Activated CD8-positive, alpha-beta memory T cell treated with anti-CD3 and anti-CD28 coated beads for 1 hour (primary cell): ENCODE measurements around the gene FAAH.
"Not testable (repeated sequence)": the region's sequence is repeated elsewhere in the genome, so short reads cannot be mapped to it uniquely, and the experiment has no call there.

Source experiments
- DNase-seq, 2 donors: peaks; one replicate each; pipeline ENCODE4 v3.0.0-alpha.2; 2020; ENCODE audit warnings: low read depth in 1 of 2; ENCODE audit errors: extremely low read depth in 1 of 2

The FAAH gene

DNA sequence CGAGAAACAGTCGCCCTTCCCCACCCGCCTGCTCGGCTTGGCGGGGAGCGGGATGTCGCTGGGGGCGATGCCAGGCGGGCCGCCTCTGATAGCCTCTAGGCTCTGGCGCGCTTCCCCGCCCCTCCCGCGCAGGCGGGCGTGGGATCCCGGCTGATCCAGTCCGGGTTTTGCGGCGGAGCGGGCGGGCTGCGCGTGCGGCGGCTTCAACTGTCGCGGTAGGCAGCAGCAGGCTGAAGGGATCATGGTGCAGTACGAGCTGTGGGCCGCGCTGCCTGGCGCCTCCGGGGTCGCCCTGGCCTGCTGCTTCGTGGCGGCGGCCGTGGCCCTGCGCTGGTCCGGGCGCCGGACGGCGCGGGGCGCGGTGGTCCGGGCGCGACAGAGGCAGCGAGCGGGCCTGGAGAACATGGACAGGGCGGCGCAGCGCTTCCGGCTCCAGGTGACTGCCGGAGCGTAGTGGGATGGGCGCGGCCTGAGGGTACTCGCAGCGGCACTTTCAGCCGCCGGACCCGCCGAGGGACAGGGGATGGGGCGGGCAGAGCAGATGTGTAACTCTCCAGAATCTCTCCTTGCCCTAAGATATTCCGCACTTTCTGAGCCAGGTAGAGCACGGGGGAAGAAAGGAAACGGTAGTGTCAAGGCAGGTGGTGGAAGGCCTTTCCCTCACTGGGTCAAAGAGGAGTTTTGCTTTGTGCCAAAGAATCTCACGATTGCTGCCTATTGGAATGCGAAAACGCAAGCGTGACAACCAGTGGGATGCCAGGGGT lies at the start of gene FAAH:
FAAH (plus strand) TSS at position 210 of the 764 bp plus-strand sequence; CDS start at position 242, 32 bp downstream.
- DNase-seq = peak in 1 of 2 donors; percentile 8

DNA sequence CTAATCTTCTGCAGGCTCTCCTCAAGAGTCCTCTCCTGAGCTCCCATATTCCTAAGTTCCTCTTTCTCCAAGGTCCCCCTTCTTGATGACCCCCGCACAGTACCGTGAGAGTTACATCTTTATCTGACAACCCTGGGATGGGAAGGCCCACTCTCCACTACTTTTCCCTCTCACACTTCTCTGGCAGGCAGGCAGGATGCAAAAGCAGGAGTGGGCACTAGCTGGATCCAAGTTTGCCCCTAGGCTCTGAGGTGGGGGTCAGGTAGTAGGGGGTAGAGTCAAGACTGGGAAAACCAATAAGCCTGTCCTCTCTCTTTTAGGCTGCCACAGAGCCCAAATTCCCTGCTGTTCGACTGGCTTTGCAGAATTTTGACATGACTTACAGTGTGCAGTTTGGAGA lies 49.6 kb upstream of the FAAH start:
- no peak for DNase-seq

DNA sequence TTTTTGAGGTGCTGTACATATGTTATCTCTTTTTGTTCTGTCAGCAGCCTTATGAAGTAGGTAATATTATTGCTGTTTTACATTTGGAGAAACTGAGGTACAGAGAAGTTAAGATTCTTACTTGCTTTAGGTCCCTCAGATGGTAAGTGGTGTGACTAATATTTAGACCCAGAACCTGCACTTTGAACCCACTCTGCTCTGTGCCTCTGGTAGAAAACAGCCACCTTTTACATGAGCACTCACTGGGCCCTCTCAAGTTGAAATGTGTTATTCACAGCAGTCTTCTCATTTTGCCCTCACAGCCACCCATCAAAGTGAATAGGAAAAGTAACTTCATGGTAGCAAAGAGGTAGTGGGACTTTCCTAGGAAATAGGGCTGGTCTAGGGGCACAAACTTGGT lies 48.8 kb upstream of the FAAH start:
- no peak for DNase-seq

DNA sequence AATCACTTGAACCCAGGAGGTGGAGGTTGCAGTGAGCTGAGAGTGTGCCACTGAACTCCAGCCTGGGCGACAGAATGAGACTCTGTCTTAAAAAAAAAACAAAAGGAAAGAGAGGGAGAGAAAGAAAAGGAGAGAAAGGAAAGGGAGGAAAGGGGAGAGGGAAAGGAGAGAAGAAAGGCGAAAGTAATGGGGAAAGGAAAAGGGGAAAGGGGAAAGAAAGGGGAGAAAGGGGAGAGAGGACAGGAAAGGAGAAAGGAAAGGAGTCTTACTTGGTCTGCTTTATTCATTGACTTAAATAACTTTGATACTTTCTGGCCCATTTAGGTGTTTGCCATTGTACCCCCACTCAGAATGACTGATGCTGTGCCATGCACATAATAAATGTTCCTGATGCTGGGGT lies 41.8 kb upstream of the FAAH start:
- DNase-seq = no peak

DNA sequence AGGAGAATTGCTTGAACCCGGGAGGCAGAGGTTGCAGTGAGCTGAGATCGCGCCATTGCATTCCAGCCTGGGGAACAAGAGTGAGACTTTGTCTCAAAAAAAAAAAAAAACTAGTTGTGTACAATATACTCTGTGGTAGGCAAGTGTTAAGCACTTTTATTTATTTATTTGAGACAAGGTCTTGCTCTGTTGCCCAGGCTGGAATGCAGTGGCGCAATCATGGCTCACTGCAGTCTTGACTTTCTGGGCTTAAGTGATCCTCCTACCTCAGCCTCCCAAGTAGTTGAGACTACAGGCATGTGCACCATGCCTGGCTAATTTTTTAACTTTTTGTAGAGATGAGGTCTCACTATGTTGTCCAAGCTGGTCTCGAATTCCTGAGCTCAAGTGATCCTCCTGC lies 38.2 kb upstream of the FAAH start:
- not testable (repeated sequence) for DNase-seq

DNA sequence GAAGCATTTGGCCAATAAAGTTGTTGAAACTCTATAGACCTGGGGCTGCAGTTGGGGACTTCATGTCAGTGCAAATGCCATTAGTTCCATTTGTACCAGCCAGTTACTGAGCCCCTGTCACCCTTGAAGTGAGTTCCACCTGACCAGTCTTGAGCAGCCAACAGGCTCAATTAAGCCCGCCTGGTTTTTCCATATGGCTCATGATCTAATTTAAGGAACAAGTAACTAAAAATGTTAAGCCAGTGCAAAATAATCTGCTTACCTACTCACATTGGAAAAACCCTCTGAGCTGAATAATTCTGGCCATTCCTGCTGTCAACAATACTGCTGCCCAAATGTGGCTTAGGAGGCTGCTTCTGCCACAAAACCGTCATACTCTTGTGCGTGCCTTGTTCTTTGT lies 32.0 kb upstream of the FAAH start:
- no peak for DNase-seq

DNA sequence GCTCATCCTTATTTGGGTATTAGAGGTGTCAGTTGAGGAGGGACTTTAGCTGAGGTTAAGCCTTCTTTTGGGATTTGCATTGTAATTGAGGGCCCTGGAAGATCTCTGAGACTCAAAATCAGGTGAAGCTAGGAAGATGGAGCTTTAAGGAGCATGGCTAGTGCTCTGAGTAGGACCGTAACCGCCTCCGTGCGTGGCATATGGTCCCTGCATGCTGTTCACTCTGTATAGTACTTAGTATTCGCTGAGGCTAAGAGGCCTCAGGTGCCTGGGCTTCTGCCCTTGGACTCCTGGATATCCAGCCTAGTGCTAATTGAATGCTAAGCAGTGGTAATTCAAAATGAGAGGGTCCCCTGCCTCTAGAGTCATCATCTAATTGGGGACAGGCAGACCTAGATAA lies 31.0 kb upstream of the FAAH start:
- DNase-seq = no peak

DNA sequence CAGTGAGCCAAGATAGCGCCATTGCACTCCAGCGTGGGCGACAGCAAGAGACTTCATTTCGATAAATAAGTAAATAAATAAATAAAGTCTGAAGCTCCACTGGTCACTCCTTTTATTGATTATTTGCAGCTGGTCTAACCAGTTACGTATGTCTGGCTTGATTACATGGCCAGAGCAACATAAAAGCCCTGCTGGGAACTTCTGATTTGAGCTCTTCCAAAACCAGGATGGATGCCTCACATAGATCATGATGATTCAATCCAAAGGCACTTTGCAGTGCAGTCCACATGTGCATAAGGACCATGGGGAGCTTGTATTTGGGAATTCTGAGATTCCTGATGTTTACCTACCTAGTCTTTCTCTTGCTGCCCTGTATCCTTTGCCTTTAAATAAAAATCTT lies 29.5 kb upstream of the FAAH start:
- DNase-seq = no peak

DNA sequence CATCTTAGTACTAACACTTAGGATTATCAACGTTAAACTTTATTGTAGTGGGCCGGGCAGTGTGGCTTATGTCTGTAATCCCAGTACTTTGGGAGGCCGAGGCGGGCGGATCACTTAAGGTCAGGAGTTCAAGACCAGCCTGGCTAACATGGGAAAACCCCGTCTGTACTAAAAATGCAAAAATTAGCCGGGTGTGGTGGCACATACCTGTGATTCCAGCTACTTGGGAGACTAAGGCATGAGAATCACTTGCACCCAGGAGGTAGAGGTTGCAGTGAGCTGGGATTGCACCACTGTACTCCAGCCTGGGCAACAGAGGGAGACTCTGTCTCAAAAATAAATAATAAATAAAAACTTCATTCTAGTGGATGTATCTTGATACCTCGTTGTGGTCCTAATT lies 28.3 kb upstream of the FAAH start:
- DNase-seq = not testable (repeated sequence)

DNA sequence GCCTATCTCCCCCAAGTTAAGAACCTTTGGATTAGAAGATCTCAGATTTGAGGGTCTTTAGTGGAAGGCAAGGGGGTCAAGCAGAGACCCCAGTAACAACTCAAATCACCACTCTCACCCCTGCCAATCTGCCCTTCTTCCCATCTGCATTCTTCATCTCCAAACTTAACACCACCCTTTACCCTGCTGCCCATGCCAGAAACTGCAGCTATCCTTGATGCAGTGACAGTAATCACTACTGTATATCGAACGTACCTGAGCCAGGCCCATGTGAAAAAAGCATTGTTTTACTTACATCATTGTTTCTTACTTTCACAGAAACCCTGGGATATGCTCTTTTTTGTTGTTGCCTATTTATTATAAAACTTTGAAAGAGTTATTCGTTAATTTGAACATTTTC lies 27.0 kb upstream of the FAAH start:
- no peak for DNase-seq

DNA sequence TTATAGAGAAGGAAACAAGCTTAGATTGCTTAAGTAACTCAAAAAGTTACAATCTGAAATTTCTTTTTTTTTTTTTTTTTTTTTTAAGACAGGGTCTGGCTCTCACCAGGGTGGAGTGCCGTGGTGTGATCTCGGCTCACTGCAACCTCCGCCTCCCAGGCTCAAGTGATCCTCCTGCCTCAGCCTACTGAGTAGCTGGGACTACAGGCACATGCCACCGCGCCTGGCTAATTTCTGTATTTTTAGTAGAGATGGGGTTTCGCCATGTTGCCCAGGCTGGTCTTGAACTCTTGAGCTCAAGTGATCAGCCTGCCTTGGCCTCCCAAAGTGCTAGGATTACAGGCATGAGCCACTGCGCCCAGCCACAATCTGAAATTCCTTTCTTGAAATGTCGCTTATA lies 26.4 kb upstream of the FAAH start:
- not testable (repeated sequence) for DNase-seq

DNA sequence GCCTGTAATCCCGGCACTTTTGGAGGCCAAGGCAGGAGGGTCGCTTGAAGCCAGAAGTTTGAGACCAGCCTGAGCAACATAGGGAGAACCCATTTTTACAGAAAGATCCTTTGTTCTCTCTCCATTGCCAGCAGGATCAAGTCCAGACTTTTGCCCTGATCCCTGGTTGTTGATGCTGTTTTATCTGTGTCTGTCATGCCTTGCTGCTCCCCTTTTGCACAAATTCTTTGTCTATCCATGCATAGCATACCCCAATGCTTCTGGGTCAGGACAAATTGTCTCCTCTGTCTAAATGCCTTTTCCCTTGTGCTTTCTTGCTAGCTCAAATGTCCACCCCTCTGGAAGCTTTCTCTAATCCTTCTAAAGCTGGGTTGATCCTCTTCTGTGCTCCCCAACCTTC lies 25.3 kb upstream of the FAAH start:
- DNase-seq = no peak

DNA sequence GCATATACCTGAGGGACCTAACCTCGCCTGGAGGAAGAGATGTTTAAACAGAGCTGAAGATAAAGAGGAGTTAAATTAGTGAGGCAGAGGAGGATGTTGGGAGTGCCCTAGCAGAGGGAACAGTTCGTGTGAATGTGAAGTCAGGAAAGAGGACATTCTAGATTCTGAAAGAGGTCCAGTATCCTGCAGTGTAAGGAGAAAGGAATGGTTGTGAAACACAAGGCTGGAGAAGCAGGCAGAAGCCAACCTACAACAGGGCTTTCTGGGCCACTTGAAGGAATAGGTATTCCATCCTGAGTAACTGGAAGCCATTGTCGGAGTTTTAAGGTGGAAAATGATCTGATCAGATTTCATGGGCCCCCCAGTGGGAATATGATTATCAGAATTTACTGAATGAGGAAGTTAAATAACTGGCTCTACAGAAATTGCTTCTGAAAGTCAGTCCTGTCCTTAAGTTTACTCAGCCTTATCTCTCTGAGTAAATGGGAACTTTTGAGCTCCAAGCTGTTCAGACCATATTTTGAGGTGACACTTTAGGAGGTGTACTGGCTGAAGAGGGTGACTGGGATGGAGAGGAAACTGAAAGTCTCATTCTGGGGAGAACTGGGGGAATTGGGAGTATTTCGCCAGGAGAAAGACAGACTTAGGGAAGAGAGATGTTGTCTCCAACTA lies 24.4 kb upstream of the FAAH start:
- DNase-seq = no peak

DNA sequence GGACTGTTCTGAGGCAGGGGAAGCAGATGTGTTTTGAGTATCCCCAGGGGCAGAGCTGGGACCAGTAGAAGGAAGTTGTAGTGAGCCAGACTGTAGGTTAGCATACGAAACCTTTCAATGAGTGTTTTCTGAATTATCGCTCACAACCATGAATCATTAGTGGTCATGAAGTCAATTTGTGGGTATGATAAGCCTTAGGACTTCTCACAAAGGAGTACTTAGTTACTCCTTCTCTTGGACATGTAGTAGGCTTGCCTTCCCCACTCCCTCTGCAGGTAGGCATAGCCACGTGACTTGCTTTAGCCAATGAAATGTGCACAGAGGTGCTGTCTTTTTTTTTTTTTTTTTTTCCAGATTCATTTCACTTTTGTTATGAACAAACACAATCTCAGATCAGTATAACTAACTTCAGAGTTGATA lies 23.9 kb upstream of the FAAH start:
- DNase-seq = no peak

DNA sequence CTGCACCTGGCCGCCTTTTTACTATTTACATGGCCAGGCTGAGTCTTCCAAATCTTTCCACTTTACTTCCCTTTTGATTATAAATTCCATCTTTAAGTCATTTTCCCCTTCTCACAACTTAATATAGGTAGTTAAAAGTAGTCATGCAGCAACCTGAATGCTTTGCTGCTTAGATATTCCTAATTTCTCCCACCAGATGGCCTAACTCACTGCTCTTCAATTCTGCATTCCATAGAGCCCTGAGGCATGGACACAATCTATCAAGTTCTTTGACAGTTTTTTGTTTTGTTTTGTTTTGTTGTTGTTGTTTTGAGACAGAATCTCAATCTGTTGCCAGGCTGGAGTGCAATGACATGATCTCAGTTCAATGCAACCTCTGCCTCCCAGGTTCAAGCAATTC lies 21.7 kb upstream of the FAAH start:
- DNase-seq = no peak

DNA sequence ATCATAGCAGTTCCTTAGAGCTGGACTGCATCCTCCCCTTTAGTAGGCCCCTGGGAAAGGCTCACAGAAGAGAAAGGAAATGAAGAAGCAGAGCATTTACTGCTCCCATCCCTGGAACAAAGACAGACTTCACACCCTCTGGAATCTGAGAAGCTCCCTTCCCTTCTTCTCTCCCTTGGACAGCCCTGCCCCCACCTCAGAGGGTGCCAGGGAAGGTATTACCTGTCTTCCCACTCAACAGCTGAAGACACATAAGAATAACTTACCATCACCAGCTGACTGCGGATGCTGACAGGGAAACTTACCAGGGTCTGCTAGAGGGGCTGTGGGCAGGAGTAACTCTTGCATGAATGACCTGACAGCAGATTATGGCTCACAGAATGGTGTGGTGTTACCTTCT lies 14.1 kb upstream of the FAAH start:
- no peak for DNase-seq

DNA sequence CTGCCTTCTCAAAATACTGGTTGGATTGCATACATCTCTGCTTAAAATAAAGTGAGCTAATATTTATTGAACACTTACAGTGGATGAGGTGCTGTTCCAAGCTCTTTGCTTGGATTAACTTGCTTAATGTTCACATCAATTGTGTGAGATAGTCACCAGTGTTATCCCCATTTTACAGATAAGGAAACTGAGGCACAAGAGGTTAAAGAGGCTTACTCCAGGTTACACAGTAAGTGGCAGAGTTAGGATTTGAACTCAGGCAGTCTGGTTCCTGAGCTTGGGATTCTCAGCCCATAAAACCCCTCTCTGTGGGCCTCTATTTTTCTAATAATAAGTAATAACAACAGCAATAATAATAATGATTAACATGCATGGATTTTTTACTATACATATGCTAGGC lies 13.6 kb upstream of the FAAH start:
- DNase-seq = no peak

DNA sequence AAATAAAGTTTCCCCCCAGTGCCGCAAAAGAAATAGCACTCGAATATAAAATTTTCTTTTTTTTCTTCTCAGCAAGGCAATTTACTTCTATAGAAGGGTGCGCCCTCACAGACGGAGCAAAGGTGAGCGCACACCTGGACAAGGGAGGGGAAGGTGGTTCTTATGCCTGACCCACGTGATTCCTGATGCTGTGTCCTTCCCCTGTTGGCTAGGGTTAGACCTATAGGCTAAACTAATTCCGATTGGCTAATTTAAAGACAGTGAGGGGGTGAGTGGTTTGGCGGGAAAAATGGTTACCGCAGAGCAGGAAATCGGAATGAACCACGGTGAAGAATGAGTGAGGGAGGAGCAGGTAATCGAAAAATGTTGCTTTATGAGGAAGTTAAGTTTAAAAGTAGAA lies 607 bp upstream of the FAAH start:
- DNase-seq = no peak

DNA sequence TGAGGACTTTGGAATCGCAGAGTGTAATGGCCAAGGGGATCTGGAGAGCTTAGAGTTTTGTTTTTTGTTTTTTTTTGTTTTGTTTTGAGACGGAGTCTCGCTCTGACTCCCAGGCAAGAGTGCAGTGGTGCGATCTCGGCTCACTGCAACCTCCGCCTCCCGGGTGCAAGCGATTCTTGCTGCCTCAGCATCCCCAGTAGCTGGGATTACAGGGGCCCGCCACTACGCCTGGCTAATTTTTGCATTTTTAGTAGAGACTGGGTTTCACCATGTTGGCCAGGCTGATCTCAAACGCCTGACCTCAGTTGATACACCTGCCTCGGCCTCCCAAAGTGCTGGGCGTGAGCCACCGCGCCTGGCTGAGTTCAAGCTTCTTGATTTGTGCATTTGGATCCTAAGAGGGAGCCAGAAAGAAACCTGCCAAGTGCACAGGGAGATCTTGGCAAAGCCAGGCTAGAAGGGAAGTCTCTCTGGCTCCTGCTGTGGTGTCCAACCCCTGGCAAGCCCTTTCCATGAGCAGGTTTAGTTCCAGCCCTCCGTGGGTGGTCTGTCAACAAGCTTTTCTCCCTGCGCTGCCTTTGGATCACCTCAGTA lies 852 bp downstream of the FAAH start:
- DNase-seq = no peak

DNA sequence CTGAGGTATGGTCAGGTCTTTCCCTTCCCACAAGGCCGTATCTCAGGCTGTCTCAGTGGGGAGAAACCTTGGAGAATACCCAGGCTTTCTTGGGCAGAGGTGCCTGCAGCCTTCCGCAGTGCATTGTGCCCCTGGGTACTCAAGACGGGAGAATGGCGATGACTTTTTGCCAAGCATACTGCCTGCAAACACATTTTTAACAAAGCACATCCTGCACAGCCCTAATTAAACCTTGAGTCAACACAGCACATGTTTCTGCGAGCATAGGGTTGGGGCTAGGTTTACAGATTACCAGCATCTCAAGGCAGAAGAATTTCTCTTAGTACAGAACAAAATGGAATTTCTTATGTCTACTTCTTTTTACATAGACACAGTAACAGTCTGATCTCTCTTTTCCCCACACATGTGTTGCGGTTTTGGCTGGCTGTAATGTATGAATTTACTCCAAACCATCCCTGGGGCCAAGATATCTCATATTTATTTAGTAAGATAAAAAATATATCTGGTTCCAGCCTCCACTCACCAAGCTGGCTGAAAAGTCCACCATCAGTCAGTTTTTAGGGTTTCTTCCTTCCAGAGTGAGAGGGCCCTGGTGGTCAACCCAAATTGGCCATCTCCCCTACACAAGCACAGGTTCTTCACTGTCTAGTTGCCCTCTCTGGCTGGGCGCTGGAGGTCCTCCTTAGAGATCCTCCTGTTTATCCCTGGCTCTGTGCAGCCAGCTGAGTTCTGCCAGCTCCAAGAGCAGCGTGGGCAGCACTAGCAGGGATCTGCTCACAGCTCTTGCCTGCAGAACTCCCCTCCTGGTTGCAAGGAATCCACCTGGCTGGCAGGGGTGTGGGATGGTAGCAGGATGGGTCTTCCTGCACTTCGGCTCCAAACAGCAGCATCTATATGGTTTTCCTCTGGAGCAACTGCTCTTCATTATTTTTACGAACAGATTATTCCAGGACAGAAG lies 2.6 kb downstream of the FAAH start:
- no peak for DNase-seq

DNA sequence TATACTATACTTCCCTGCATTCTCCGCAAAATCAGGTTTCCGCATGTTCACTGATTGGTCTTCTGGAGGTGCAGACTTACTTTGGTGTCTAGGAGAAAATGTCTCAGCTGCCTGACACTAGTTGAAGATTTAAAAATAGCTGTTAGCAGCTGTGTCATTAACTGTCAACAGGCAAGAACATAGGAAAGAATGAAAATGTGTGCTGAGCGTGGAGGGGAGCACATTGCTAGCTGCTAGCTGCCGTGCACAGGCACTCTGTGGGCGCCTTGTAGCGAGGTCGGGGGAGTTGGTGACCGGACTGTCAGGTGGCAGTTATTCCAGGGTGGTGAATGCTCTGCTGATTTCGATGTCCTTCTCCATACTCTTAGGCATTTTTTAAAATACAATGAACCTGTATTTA lies 5.2 kb downstream of the FAAH start:
- DNase-seq = no peak
